Esophagus muscularis mucosa (tissue), 4 donors: Measurements from ENCODE around the gene CEP85.
A peak's percentile ranks its signal among the peaks of the same experiment; 100 is the strongest.

Experiments
- EP300 ChIP-seq: sonication (generic); formaldehyde crosslinking; IDR thresholded peaks from one replicate; pipeline ENCODE4 v1.6.1; 2017; ENCODE audit warnings: antibody characterized with exemption
- POLR2AphosphoS5 ChIP-seq, 2 donors: sonication (generic); formaldehyde crosslinking; IDR thresholded peaks; one replicate each; pipeline ENCODE4 v1.6.1; 2017; ENCODE audit warnings: antibody characterized with exemption in 2 of 2
- TF ChIP-seq, protein P1 (sequence below), 3 experiments: fragments of 200-600 bp in 2 of 3; fragments of 450-650 bp in 1 of 3; sonication (generic) in 2 of 3; IDR thresholded peaks; one replicate each; pipeline ENCODE4 v1.5.1; 2017 to 2019; ENCODE audit warnings: antibody characterized with exemption in 3 of 3, mild to moderate bottlenecking in 2 of 3, moderate library complexity in 1 of 3

DNA sequence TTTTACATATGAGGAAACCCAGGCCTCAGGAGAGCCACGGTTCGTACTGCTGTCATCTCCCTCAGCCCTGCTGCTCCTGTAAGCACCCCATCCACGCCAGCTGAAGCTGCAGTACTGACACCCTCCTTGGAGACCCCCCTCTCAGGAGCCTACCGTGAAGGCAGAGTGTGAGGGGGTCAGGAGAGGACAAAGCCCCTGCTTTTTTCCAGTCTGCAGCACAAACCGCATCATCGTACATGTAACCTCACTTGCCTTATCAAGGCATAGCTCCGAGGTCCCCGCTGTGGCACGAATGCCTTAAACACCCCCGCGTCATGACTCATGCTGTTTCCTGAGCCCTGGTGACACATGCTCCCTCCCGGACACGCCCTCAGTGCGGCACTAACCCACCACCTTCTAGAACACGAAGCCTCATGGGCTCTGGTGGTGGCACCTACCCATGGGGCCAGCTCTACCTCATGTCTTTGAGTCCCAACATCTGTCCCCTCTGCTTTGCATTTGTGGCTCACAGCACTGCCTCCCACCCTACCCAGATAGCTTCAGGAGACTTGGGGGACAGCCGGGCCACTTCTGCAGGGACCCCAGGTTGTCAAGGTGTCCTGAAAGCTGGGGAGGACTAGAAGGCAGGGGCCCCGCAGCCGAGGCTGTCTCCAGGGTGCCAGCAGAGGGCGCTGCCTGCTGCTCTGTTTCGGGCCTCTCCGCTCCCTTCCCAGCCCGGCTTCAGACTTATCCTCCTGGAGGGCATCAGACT is 50.8 kb downstream of the CEP85 start:
- TF ChIP-seq, protein P1, sequence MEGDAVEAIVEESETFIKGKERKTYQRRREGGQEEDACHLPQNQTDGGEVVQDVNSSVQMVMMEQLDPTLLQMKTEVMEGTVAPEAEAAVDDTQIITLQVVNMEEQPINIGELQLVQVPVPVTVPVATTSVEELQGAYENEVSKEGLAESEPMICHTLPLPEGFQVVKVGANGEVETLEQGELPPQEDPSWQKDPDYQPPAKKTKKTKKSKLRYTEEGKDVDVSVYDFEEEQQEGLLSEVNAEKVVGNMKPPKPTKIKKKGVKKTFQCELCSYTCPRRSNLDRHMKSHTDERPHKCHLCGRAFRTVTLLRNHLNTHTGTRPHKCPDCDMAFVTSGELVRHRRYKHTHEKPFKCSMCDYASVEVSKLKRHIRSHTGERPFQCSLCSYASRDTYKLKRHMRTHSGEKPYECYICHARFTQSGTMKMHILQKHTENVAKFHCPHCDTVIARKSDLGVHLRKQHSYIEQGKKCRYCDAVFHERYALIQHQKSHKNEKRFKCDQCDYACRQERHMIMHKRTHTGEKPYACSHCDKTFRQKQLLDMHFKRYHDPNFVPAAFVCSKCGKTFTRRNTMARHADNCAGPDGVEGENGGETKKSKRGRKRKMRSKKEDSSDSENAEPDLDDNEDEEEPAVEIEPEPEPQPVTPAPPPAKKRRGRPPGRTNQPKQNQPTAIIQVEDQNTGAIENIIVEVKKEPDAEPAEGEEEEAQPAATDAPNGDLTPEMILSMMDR (IDR thresholded peaks at IDR 0.05): peak; percentile 51 to 75 (median 66)
- peak; percentile 34 to 48 for TF ChIP-seq POLR2AphosphoS5 (IDR thresholded peaks at IDR 0.05)
- TF ChIP-seq EP300: no peak
